HepG2 (cell line): ENCODE data around the gene TALDO1. TPM values are rescaled to one million over a fixed set of nuclear protein-coding genes. Genes with fewer than 3 reads are reported as not detected.

Experiments used
- CREBL2 ChIP-seq: sonication (generic); formaldehyde crosslinking; IDR thresholded peaks from 2 replicates; pipeline ENCODE4 v1.8.1; 2023; ENCODE audit warnings: missing genetic modification reagents, mild to moderate bottlenecking, borderline replicate concordance
- CTCF ChIP-seq: sonication (generic); formaldehyde crosslinking; IDR thresholded peaks from 2 replicates; pipeline ENCODE4 v1.5.0; 2020; ENCODE audit warnings: mild to moderate bottlenecking, missing genetic modification reagents, moderate library complexity
- DNMT1 ChIP-seq: sonication (generic); formaldehyde crosslinking; IDR thresholded peaks from 2 replicates; pipeline ENCODE4 v1.5.1; 2020; ENCODE audit warnings: mild to moderate bottlenecking, missing genetic modification reagents
- FOXA3 ChIP-seq: IDR thresholded peaks from 2 replicates; pipeline ENCODE4 v1.6.1; 2016; ENCODE audit warnings: missing genetic modification reagents, missing compliant biosample characterization
- ISX ChIP-seq: sonication (generic); formaldehyde crosslinking; conservative IDR thresholded peaks from 2 replicates; pipeline ENCODE4 v1.5.0; 2020; ENCODE audit warnings: missing genetic modification reagents
- MEIS2 ChIP-seq: sonication (generic); formaldehyde crosslinking; IDR thresholded peaks from 2 replicates; pipeline ENCODE4 v1.9.0; 2021; ENCODE audit warnings: mild to moderate bottlenecking, missing genetic modification reagents
- MYC ChIP-seq: sonication (generic); formaldehyde crosslinking; IDR thresholded peaks from 2 replicates; pipeline ENCODE4 v1.9.0; 2021; ENCODE audit warnings: missing genetic modification reagents, borderline replicate concordance
- NFKBIZ ChIP-seq: IDR thresholded peaks from 2 replicates; pipeline ENCODE4 v1.6.1; 2018; ENCODE audit warnings: missing genetic modification reagents, missing compliant biosample characterization
- NFYC ChIP-seq: IDR thresholded peaks from 2 replicates; pipeline ENCODE4 v1.6.1; 2016; ENCODE audit warnings: missing genetic modification reagents, missing compliant biosample characterization
- PHF8 ChIP-seq: sonication (generic); formaldehyde crosslinking; IDR thresholded peaks from 2 replicates; pipeline ENCODE4 v1.5.0; 2020; ENCODE audit warnings: missing genetic modification reagents
- RFX1 ChIP-seq: fragments of 450-650 bp; IDR thresholded peaks from 2 replicates; pipeline ENCODE4 v1.6.1; 2017
- RXRB ChIP-seq: IDR thresholded peaks from 2 replicates; pipeline ENCODE4 v1.6.1; 2016; ENCODE audit warnings: borderline replicate concordance, missing genetic modification reagents, missing compliant biosample characterization
- SETDB1 ChIP-seq: sonication (generic); formaldehyde crosslinking; IDR thresholded peaks from 2 replicates; pipeline ENCODE4 v1.5.1; 2020; ENCODE audit warnings: missing genetic modification reagents, mild to moderate bottlenecking, borderline replicate concordance
- TERF1 ChIP-seq: sonication (generic); formaldehyde crosslinking; IDR thresholded peaks from 2 replicates; pipeline ENCODE4 v1.8.0; 2022; ENCODE audit warnings: mild to moderate bottlenecking, missing genetic modification reagents, moderate library complexity
- TP53 ChIP-seq: sonication (generic); formaldehyde crosslinking; conservative IDR thresholded peaks from 2 replicates; pipeline ENCODE4 v1.4.0; 2020; ENCODE audit warnings: missing genetic modification reagents
- TRAFD1 ChIP-seq: sonication (generic); formaldehyde crosslinking; IDR thresholded peaks from 2 replicates; pipeline ENCODE4 v1.5.1; 2020; ENCODE audit warnings: missing genetic modification reagents, mild to moderate bottlenecking, borderline replicate concordance
- ZBTB44 ChIP-seq: sonication (generic); formaldehyde crosslinking; IDR thresholded peaks from 2 replicates; pipeline ENCODE4 v1.4.0; 2020; ENCODE audit warnings: missing genetic modification reagents
- ZEB1 ChIP-seq: IDR thresholded peaks from 2 replicates; pipeline ENCODE4 v1.6.1; 2012; ENCODE audit warnings: mild to moderate bottlenecking, low read depth, inconsistent platforms; ENCODE audit not compliant: insufficient replicate concordance
- ZFP62 ChIP-seq: sonication (generic); formaldehyde crosslinking; IDR thresholded peaks from 2 replicates; pipeline ENCODE4 v1.4.0; 2020; ENCODE audit warnings: missing genetic modification reagents
- ZFP90 ChIP-seq: sonication (generic); formaldehyde crosslinking; IDR thresholded peaks from 2 replicates; pipeline ENCODE4 v1.8.0; 2022; ENCODE audit warnings: missing genetic modification reagents, mild to moderate bottlenecking, inconsistent platforms, borderline replicate concordance
- ZNF121 ChIP-seq: sonication (generic); formaldehyde crosslinking; IDR thresholded peaks from 2 replicates; pipeline ENCODE4 v1.5.0; 2020; ENCODE audit warnings: mild to moderate bottlenecking, missing genetic modification reagents
- ZNF251 ChIP-seq: sonication (generic); formaldehyde crosslinking; IDR thresholded peaks from 2 replicates; pipeline ENCODE4 v1.9.0; 2021; ENCODE audit warnings: mild to moderate bottlenecking, missing genetic modification reagents
- ZNF460 ChIP-seq: sonication (generic); formaldehyde crosslinking; IDR thresholded peaks from 2 replicates; pipeline ENCODE4 v1.5.1; 2020; ENCODE audit warnings: missing genetic modification reagents, mild to moderate bottlenecking, borderline replicate concordance
- ZNF569 ChIP-seq: sonication (generic); formaldehyde crosslinking; IDR thresholded peaks from 2 replicates; pipeline ENCODE4 v1.5.0; 2020; ENCODE audit warnings: mild to moderate bottlenecking, missing genetic modification reagents, moderate library complexity, borderline replicate concordance
- polyA plus RNA-seq, 8 experiments: library from polyadenylated mRNA; depleted of rRNA in 3 of 8; stranded (reverse) in 7 of 8; unstranded in 1 of 8; fragments of >200 nt; fragmentation: Illumina TruSeq in 4 of 8; extraction: Trizol in 4 of 8; gene quantifications; 2 replicates each; pipeline versions ENCODE4 v1.2.1 to v1.2.3, GENCODE V29; 2011 to 2016; ENCODE audit warnings: low read depth in 4 of 8, missing spikeins in 1 of 8, mixed read lengths in 1 of 8; ENCODE audit not compliant: insufficient read depth in 1 of 8
- total RNA-seq, 5 experiments: library from RNA; depleted of rRNA; stranded (reverse); fragments of >200 nt; fragmentation: Illumina TruSeq; extraction: Trizol; gene quantifications; 2 replicates each; pipeline ENCODE4 v1.2.3, GENCODE V29; 2016; ENCODE audit warnings: low read depth in 1 of 5

Gene TALDO1
- total and polyA plus RNA-seq, 2 of the 13 experiments (the other 11 are each of a cell fraction or from before 2014, with no cell fraction given): 107 to 240 TPM

- no peak; the same call in none of the 2 replicates for TF ChIP-seq CTCF
- TF ChIP-seq DNMT1 (CRISPR knock-in tag): 0 out of 2 replicates have a peak, but pooled peaks have one; percentile 29
- TF ChIP-seq NFKBIZ (CRISPR knock-in tag): 0 out of 2 replicates have a peak, but pooled peaks have one; percentile 13
- TF ChIP-seq TP53 (CRISPR knock-in tag): no peak; the same call in 1 of the 2 replicates
- TF ChIP-seq TRAFD1: peak; percentile 20; the same call in 1 of the 2 replicates
- peak; percentile 12; the same call in 1 of the 2 replicates for TF ChIP-seq ZFP90
- no peak for TF ChIP-seq ZNF569 (CRISPR knock-in tag)
- no peak; the same call in 1 of the 2 replicates for TF ChIP-seq MEIS2 (CRISPR knock-in tag)
- peak; percentile 98 for TF ChIP-seq MYC
- no peak; the same call in 1 of the 2 replicates for TF ChIP-seq CREBL2 (CRISPR knock-in tag)
- TF ChIP-seq ZNF460 (CRISPR knock-in tag): no peak; the same call in 1 of the 2 replicates
- no peak for TF ChIP-seq SETDB1 (CRISPR knock-in tag)
- TF ChIP-seq PHF8 (CRISPR knock-in tag): peak; percentile 100
- no peak for TF ChIP-seq ZFP62 (CRISPR knock-in tag)
- no peak for TF ChIP-seq ZNF251 (CRISPR knock-in tag)
- no peak; the same call in 1 of the 2 replicates for TF ChIP-seq ZBTB44
- no peak; the same call in none of the 2 replicates for TF ChIP-seq RXRB (CRISPR knock-in tag)
- peak; percentile 90 for TF ChIP-seq NFYC (CRISPR knock-in tag)
- no peak for TF ChIP-seq ZNF121
- no peak for TF ChIP-seq TERF1 (CRISPR knock-in tag)
- TF ChIP-seq FOXA3 (CRISPR knock-in tag): peak; percentile 34; the same call in 1 of the 2 replicates
- no peak for TF ChIP-seq ZEB1
- no peak for TF ChIP-seq RFX1
- no peak for TF ChIP-seq ISX (CRISPR knock-in tag)
Observed at GRCh38 chr11:809287-810039, 62.2 kb downstream of the TALDO1 start, which contains the start of gene RPLP2 (continued).
